ENCODE measurements around the gene CNIH3. TPM values are rescaled to one million over a fixed set of nuclear protein-coding genes. Genes with fewer than 3 reads are reported as not detected.

The CNIH3 gene
- polyA plus RNA-seq, 2 donors = 0.99 to 1.4 TPM

- WGBS, 2 donors = 84 to 85% methylated on average over 3 of the region's 3 CpGs
- H3K4me3 ChIP-seq (ENCODE audit: low read depth in 1 of 2, low read length in 2 of 2) = no peak overlapping the region
- H3K36me3 ChIP-seq (ENCODE audit: control insufficient read depth in 2 of 2, insufficient read depth in 2 of 2, low read length in 1 of 2) = no peaks in the 10 kb centered on the region
- peaks cover 0 to 2% of the 10 kb centered on the region in 2 donors for H3K4me1 ChIP-seq (ENCODE audit: control insufficient read depth in 2 of 2, insufficient read depth in 2 of 2, low read length in 1 of 2)
- H3K27me3 ChIP-seq (ENCODE audit: control insufficient read depth in 1 of 2, insufficient read depth in 2 of 2, low read length in 2 of 2) = no peaks in the 10 kb centered on the region
- H3K9me3 ChIP-seq (ENCODE audit: control insufficient read depth in 2 of 2, insufficient read depth in 1 of 2, low read depth in 1 of 2, low read length in 1 of 2) = no peaks in the 10 kb centered on the region
- no peak overlapping the region for H3K27ac ChIP-seq (ENCODE audit: low read depth in 2 of 2, low read length in 1 of 2)
These were observed 150.9 kb downstream of the CNIH3 start for GRCh38 chr1:224767031-224767430.

GRCh38 chr1:224767676-224768075 lies 151.6 kb downstream of the CNIH3 start:
- H3K4me3 ChIP-seq (ENCODE audit: low read depth in 1 of 2, low read length in 2 of 2) = no peak overlapping the region
- H3K27me3 ChIP-seq (ENCODE audit: control insufficient read depth in 1 of 2, insufficient read depth in 2 of 2, low read length in 2 of 2) = no peaks in the 10 kb centered on the region
- H3K36me3 ChIP-seq (ENCODE audit: control insufficient read depth in 2 of 2, insufficient read depth in 2 of 2, low read length in 1 of 2) = no peaks in the 10 kb centered on the region
- H3K27ac ChIP-seq (ENCODE audit: low read depth in 2 of 2, low read length in 1 of 2) = no peak overlapping the region
- WGBS, 2 donors = 92 to 94% methylated on average over 2 of the region's 2 CpGs
- H3K4me1 ChIP-seq (ENCODE audit: control insufficient read depth in 2 of 2, insufficient read depth in 2 of 2, low read length in 1 of 2) = peaks cover 0 to 2% of the 10 kb centered on the region in 2 donors
- no peaks in the 10 kb centered on the region for H3K9me3 ChIP-seq (ENCODE audit: control insufficient read depth in 2 of 2, insufficient read depth in 1 of 2, low read depth in 1 of 2, low read length in 1 of 2)

- WGBS, 2 donors = 82 to 83% methylated on average over 6 of the region's 6 CpGs
- H3K27ac ChIP-seq (ENCODE audit: low read depth in 2 of 2, low read length in 1 of 2) = no peak overlapping the region
These were observed 152.9 kb downstream of the CNIH3 start for GRCh38 chr1:224768971-224769370.

DNA sequence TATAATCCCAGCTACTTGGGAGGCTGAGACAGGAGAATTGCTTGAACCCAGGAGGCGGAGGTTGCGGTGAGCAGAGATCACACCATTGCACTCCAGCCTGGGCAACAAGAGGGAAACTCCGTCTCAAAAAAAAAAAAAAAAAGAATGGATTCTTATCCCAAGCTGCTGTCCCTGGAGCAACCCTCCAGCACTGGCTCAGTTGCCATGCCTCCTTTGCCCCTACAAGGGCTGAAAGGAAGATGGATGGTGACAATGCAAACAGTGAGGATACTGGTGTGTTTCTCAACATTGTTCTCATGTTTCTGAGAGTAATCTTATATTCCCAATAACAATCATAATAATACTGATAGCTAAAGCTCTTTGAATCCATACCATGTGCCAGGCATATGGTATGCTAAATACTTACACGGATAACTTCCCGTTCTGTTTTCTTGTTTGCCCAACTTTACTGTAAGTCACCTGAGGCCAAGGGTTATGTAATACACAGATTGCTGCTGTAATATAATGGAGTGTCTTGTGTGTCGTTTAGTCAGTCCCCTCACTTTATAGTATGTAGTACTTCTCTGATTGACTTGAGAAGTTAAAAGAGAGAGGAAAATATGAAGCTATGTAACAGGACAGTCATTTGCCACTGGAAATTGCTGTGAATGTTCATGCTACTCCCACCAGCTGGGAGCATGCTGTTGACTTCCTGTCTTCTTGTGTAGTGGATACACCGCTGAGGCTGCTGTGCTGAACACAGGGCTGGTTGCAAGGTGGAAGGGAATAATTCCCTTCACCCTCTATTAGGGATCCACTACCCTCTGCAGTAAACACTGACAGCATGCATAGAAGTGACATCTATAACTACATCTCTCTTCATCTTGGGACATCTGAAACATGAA lies 153.6 kb downstream of the CNIH3 start:
- H3K27ac ChIP-seq (ENCODE audit: low read depth in 2 of 2, low read length in 1 of 2) = no peak overlapping the region
- WGBS, 2 donors = 73 to 78% methylated on average over 7 of the region's 7 CpGs
- no peak overlapping the region for H3K4me3 ChIP-seq (ENCODE audit: low read depth in 1 of 2, low read length in 2 of 2)
- no peaks in the 10 kb centered on the region for H3K27me3 ChIP-seq (ENCODE audit: control insufficient read depth in 1 of 2, insufficient read depth in 2 of 2, low read length in 2 of 2)
- peaks cover 0 to 2% of the 10 kb centered on the region in 2 donors for H3K4me1 ChIP-seq (ENCODE audit: control insufficient read depth in 2 of 2, insufficient read depth in 2 of 2, low read length in 1 of 2)
- H3K36me3 ChIP-seq (ENCODE audit: control insufficient read depth in 2 of 2, insufficient read depth in 2 of 2, low read length in 1 of 2) = no peaks in the 10 kb centered on the region
- no peaks in the 10 kb centered on the region for H3K9me3 ChIP-seq (ENCODE audit: control insufficient read depth in 2 of 2, insufficient read depth in 1 of 2, low read depth in 1 of 2, low read length in 1 of 2)

More at GRCh38 chr1:224768971-224769370, 152.9 kb downstream of the CNIH3 start:
- Histone ChIP-seq H3K36me3 (ENCODE audit: control insufficient read depth in 2 of 2, insufficient read depth in 2 of 2, low read length in 1 of 2) (no peaks in the 10 kb centered on the region), H3K4me1 (ENCODE audit: control insufficient read depth in 2 of 2, insufficient read depth in 2 of 2, low read length in 1 of 2) (peaks cover 0 to 2% of the 10 kb centered on the region in 2 donors), H3K9me3 (ENCODE audit: control insufficient read depth in 2 of 2, insufficient read depth in 1 of 2, low read depth in 1 of 2, low read length in 1 of 2) (no peaks in the 10 kb centered on the region), H3K4me3 (ENCODE audit: low read depth in 1 of 2, low read length in 2 of 2) (no peak overlapping the region), H3K27me3 (ENCODE audit: control insufficient read depth in 1 of 2, insufficient read depth in 2 of 2, low read length in 2 of 2) (no peaks in the 10 kb centered on the region)

DNA sequence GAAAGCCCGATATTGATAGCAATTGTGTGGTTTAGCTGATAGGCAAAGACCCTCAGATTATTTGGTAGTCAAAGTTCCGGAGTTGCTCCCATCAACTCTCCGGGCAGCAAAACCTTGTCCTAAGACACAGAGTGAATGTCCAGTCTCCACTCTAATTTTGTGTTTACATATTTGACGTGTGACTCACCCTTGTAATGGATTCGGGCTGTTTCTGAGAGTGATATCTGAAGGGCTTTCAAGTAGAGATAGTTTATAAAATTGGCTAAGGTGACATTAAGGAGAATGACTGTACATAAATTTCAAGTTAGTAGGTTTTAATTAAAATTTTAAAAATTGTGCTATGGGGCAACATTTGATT lies 154.2 kb downstream of the CNIH3 start:
- H3K27ac ChIP-seq (ENCODE audit: low read depth in 2 of 2, low read length in 1 of 2) = no peak overlapping the region

GRCh38 chr1:224773646-224774045 lies 157.5 kb downstream of the CNIH3 start:
- 84 to 91% methylated on average over 2 of the region's 2 CpGs for WGBS, 2 donors
- Histone ChIP-seq H3K4me3 (ENCODE audit: low read depth in 1 of 2, low read length in 2 of 2) (no peak overlapping the region), H3K27me3 (ENCODE audit: control insufficient read depth in 1 of 2, insufficient read depth in 2 of 2, low read length in 2 of 2) (no peaks in the 10 kb centered on the region), H3K36me3 (ENCODE audit: control insufficient read depth in 2 of 2, insufficient read depth in 2 of 2, low read length in 1 of 2) (no peaks in the 10 kb centered on the region), H3K9me3 (ENCODE audit: control insufficient read depth in 2 of 2, insufficient read depth in 1 of 2, low read depth in 1 of 2, low read length in 1 of 2) (no peaks in the 10 kb centered on the region), H3K4me1 (ENCODE audit: control insufficient read depth in 2 of 2, insufficient read depth in 2 of 2, low read length in 1 of 2) (peaks cover 0 to 2% of the 10 kb centered on the region in 2 donors), H3K27ac (ENCODE audit: low read depth in 2 of 2, low read length in 1 of 2) (no peak overlapping the region)

More for the DNA sequence above, 154.2 kb downstream of the CNIH3 start:
- H3K4me3 ChIP-seq (ENCODE audit: low read depth in 1 of 2, low read length in 2 of 2) = no peak overlapping the region
- H3K27me3 ChIP-seq (ENCODE audit: control insufficient read depth in 1 of 2, insufficient read depth in 2 of 2, low read length in 2 of 2) = no peaks in the 10 kb centered on the region
- H3K36me3 ChIP-seq (ENCODE audit: control insufficient read depth in 2 of 2, insufficient read depth in 2 of 2, low read length in 1 of 2) = no peaks in the 10 kb centered on the region
- 37 to 38% methylated on average over 5 of the region's 5 CpGs for WGBS, 2 donors
- H3K4me1 ChIP-seq (ENCODE audit: control insufficient read depth in 2 of 2, insufficient read depth in 2 of 2, low read length in 1 of 2) = peaks cover 0 to 2% of the 10 kb centered on the region in 2 donors
- no peaks in the 10 kb centered on the region for H3K9me3 ChIP-seq (ENCODE audit: control insufficient read depth in 2 of 2, insufficient read depth in 1 of 2, low read depth in 1 of 2, low read length in 1 of 2)

- no peaks in the 10 kb centered on the region for H3K36me3 ChIP-seq (ENCODE audit: control insufficient read depth in 2 of 2, insufficient read depth in 2 of 2, low read length in 1 of 2)
- no peak overlapping the region for H3K4me3 ChIP-seq (ENCODE audit: low read depth in 1 of 2, low read length in 2 of 2)
- H3K27me3 ChIP-seq (ENCODE audit: control insufficient read depth in 1 of 2, insufficient read depth in 2 of 2, low read length in 2 of 2) = no peaks in the 10 kb centered on the region
- H3K9me3 ChIP-seq (ENCODE audit: control insufficient read depth in 2 of 2, insufficient read depth in 1 of 2, low read depth in 1 of 2, low read length in 1 of 2) = no peaks in the 10 kb centered on the region
- H3K4me1 ChIP-seq (ENCODE audit: control insufficient read depth in 2 of 2, insufficient read depth in 2 of 2, low read length in 1 of 2) = peaks cover 0 to 2% of the 10 kb centered on the region in 2 donors
- H3K27ac ChIP-seq (ENCODE audit: low read depth in 2 of 2, low read length in 1 of 2) = no peak overlapping the region
- 84 to 97% methylated on average over 2 of the region's 2 CpGs for WGBS, 2 donors
These were observed 158.3 kb downstream of the CNIH3 start for GRCh38 chr1:224774378-224774777.

- WGBS, 2 donors = 60 to 79% methylated on average over 2 of the region's 2 CpGs
- H3K36me3 ChIP-seq (ENCODE audit: control insufficient read depth in 2 of 2, insufficient read depth in 2 of 2, low read length in 1 of 2) = no peaks in the 10 kb centered on the region
- no peaks in the 10 kb centered on the region for H3K4me1 ChIP-seq (ENCODE audit: control insufficient read depth in 2 of 2, insufficient read depth in 2 of 2, low read length in 1 of 2)
These were observed 161.1 kb downstream of the CNIH3 start for GRCh38 chr1:224777180-224777579.

DNA sequence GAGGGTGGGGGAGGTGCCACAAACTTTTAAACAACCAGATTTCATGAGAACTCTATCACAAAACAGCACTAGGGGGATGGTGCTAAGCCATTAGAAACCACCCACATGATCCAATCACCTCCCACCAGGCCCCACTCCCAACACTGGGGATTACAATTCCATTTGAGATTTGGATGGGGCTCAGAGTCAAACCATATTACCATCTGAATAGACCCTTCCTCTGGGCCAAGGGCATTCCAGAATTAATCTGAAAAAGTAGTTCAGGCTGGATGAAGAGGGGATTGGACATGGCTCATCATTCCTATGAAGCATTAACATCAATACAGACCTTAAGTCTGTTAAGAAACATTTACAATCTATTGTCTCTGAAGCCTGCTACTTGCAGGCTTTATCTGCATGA lies 163.4 kb downstream of the CNIH3 start:
- Histone ChIP-seq H3K36me3 (ENCODE audit: control insufficient read depth in 2 of 2, insufficient read depth in 2 of 2, low read length in 1 of 2) (no peaks in the 10 kb centered on the region), H3K4me3 (ENCODE audit: low read depth in 1 of 2, low read length in 2 of 2) (no peak overlapping the region), H3K27ac (ENCODE audit: low read depth in 2 of 2, low read length in 1 of 2) (no peak overlapping the region), H3K9me3 (ENCODE audit: control insufficient read depth in 2 of 2, insufficient read depth in 1 of 2, low read depth in 1 of 2, low read length in 1 of 2) (no peaks in the 10 kb centered on the region), H3K4me1 (ENCODE audit: control insufficient read depth in 2 of 2, insufficient read depth in 2 of 2, low read length in 1 of 2) (peaks cover 0 to 2% of the 10 kb centered on the region in 2 donors), H3K27me3 (ENCODE audit: control insufficient read depth in 1 of 2, insufficient read depth in 2 of 2, low read length in 2 of 2) (no peaks in the 10 kb centered on the region)

More at GRCh38 chr1:224777180-224777579, 161.1 kb downstream of the CNIH3 start:
- H3K9me3 ChIP-seq (ENCODE audit: control insufficient read depth in 2 of 2, insufficient read depth in 1 of 2, low read depth in 1 of 2, low read length in 1 of 2) = no peaks in the 10 kb centered on the region
- no peak overlapping the region for H3K27ac ChIP-seq (ENCODE audit: low read depth in 2 of 2, low read length in 1 of 2)
- no peak overlapping the region for H3K4me3 ChIP-seq (ENCODE audit: low read depth in 1 of 2, low read length in 2 of 2)
- no peaks in the 10 kb centered on the region for H3K27me3 ChIP-seq (ENCODE audit: control insufficient read depth in 1 of 2, insufficient read depth in 2 of 2, low read length in 2 of 2)

DNA sequence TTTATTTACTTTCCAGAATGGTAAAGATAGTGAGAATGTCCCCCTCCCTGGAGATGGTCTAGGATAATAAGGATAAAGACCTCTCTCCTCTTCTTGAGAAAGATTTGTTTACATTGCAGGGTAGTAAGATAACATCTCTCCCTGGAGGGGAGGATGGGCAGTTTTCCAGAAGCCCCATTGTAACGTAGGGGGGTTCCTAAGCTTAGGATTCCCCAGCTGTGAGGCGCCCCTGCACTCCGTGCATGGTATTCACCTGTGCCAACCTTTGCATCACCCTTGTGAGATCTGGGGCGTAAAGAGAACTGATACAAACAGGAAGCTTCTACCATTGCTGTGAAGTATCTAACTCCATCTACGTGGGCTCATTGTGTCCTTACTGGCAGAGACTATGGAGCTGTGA lies 164.6 kb downstream of the CNIH3 start:
- 60 to 64% methylated on average over 5 of the region's 5 CpGs for WGBS, 2 donors
- Histone ChIP-seq H3K9me3 (ENCODE audit: control insufficient read depth in 2 of 2, insufficient read depth in 1 of 2, low read depth in 1 of 2, low read length in 1 of 2) (no peaks in the 10 kb centered on the region), H3K36me3 (ENCODE audit: control insufficient read depth in 2 of 2, insufficient read depth in 2 of 2, low read length in 1 of 2) (no peaks in the 10 kb centered on the region), H3K4me3 (ENCODE audit: low read depth in 1 of 2, low read length in 2 of 2) (no peak overlapping the region), H3K27ac (ENCODE audit: low read depth in 2 of 2, low read length in 1 of 2) (no peak overlapping the region), H3K27me3 (ENCODE audit: control insufficient read depth in 1 of 2, insufficient read depth in 2 of 2, low read length in 2 of 2) (no peaks in the 10 kb centered on the region), H3K4me1 (ENCODE audit: control insufficient read depth in 2 of 2, insufficient read depth in 2 of 2, low read length in 1 of 2) (peaks cover 0 to 2% of the 10 kb centered on the region in 2 donors)
